ENCODE results near the gene RPL11.

RPL11 gene

DNA sequence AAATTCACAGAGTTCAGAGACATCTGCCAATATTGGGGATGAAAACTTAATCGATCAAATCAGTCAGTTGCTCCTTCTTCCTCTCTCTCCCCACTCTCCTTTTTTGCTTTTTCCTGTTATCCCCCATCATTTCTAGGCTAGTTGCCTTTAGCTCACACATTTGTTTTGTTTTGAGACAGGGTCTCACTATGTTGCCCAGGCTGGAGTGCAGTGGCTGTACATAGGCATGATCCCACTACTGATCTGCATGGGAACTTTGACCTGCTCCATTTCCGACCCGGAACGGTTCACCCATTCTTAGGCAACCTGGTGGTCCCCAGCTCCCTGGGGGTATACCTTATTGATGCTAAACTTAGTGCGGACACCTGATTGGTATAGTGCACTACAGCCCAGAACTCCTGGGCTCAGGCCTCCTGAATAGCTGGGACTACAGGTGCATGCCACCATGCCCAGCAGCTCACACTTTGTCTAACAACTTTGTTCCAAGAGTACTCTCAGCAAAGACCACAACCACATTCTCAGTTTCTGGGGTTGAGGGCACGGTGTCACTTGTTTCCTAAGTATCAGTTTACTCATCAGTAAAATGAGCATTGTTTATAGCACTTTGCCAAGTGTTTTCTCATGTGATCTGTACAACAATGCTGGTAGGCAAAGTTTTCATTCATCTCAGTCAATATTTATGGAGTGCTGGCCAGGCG lies 45.0 kb downstream of the RPL11 start:
- no peak for DNase-seq

GRCh38 chr1:23741609-23742008 lies 50.0 kb downstream of the RPL11 start:
- peak; percentile 54 for DNase-seq

- peak; percentile 36 for DNase-seq
Observed at GRCh38 chr1:23742670-23743286, 51.2 kb downstream of the RPL11 start.

- peak; percentile 73 for DNase-seq
Observed at GRCh38 chr1:23743287-23744152, 51.9 kb downstream of the RPL11 start, which contains the start of gene ELOA. TSS of gene ELOA (plus strand) at chr1:23743471. CDS start at chr1:23743504, 33 bp downstream.

- DNase-seq, result peak; percentile 71
Observed at GRCh38 chr1:23745515-23745914, 53.9 kb downstream of the RPL11 start.

Measured in hematopoietic multipotent progenitor cell treated with erythropoietin and hydrocortisone succinate and interleukin-3 and kit ligand, for 8 days (in vitro differentiated cells).